GM12878 (cell line): Measurements from ENCODE around the gene ANKRD44.

ENCODE experiments used
- CREB1 ChIP-seq: IDR thresholded peaks from 2 replicates; pipeline ENCODE4 v1.6.1; 2012; ENCODE audit warnings: low read depth, mild to moderate bottlenecking, inconsistent platforms
- NRF1 ChIP-seq: conservative IDR thresholded peaks from 2 replicates; pipeline ENCODE4 v1.6.1; 2011; ENCODE audit warnings: mild to moderate bottlenecking, low read depth, low read length, improper control_type of control experiment
- RCOR1 ChIP-seq: conservative IDR thresholded peaks from 2 replicates; pipeline ENCODE4 v1.6.1; 2012; ENCODE audit warnings: low read depth, low read length, improper control_type of control experiment
- ZNF207 ChIP-seq: fragments of 450-650 bp; IDR thresholded peaks from 2 replicates; pipeline ENCODE4 v1.6.1; 2014; ENCODE audit warnings: antibody characterized with exemption, mild to moderate bottlenecking, borderline replicate concordance
- TF ChIP-seq, protein P1 (sequence below): fragments of 450-650 bp; IDR thresholded peaks from 2 replicates; pipeline ENCODE4 v1.6.1; 2017; ENCODE audit warnings: low read depth, mild to moderate bottlenecking, moderate library complexity

DNA sequence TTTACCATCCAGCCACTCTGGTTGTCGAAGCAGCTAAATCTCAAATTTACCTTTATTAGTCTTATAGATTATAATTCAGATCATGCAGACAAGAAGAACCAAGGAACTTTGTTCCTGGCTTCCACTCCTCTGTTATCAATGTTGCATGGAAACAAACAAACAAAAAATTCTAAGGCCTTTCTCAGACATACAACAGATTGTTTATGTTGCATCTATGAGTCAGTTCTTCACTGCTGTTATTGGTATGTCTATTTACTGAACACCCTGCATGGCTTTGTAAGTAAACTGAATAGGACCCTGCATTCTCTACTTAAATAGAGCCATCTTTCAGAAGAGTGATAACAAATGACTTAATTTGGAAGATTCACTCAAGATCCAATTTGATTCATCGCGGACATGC, 1.6 kb upstream of the ANKRD44 start:
- TF ChIP-seq RCOR1: no peak
- no peak for TF ChIP-seq NRF1
- TF ChIP-seq, protein P1, sequence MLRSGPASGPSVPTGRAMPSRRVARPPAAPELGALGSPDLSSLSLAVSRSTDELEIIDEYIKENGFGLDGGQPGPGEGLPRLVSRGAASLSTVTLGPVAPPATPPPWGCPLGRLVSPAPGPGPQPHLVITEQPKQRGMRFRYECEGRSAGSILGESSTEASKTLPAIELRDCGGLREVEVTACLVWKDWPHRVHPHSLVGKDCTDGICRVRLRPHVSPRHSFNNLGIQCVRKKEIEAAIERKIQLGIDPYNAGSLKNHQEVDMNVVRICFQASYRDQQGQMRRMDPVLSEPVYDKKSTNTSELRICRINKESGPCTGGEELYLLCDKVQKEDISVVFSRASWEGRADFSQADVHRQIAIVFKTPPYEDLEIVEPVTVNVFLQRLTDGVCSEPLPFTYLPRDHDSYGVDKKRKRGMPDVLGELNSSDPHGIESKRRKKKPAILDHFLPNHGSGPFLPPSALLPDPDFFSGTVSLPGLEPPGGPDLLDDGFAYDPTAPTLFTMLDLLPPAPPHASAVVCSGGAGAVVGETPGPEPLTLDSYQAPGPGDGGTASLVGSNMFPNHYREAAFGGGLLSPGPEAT: no peak
- TF ChIP-seq CREB1: no peak
- TF ChIP-seq ZNF207: no peak
